SK-N-SH (cell line): ENCODE data around the gene SRXN1.

Experiments used
- EP300 ChIP-seq, 2 experiments: IDR thresholded peaks; 2 replicates each; pipeline versions ENCODE4 v1.4.0 to v1.6.1; 2012; ENCODE audit warnings: borderline replicate concordance in 1 of 2, low read depth in 1 of 2, low read length in 1 of 2
- FOXM1 ChIP-seq: IDR thresholded peaks from 2 replicates; pipeline ENCODE4 v1.4.0; 2012; ENCODE audit warnings: low read depth, mild to moderate bottlenecking
- MXI1 ChIP-seq: IDR thresholded peaks from 2 replicates; pipeline ENCODE4 v1.6.1; 2012; ENCODE audit warnings: mild to moderate bottlenecking, low read depth, low read length, improper control_type of control experiment
- NRF1 ChIP-seq: IDR thresholded peaks from 2 replicates; pipeline ENCODE4 v1.6.1; 2012; ENCODE audit warnings: low read depth, mild to moderate bottlenecking, low read length
- RCOR1 ChIP-seq: fragments of 150-350 bp; IDR thresholded peaks from 2 replicates; pipeline ENCODE4 v1.6.1; 2017; ENCODE audit warnings: antibody characterized with exemption, low read length
- SMC3 ChIP-seq: IDR thresholded peaks from 2 replicates; pipeline ENCODE4 v1.6.1; 2012; ENCODE audit warnings: low read depth, low read length, improper control_type of control experiment
- TAF1 ChIP-seq: IDR thresholded peaks from 2 replicates; pipeline ENCODE4 v1.6.1; 2012; ENCODE audit warnings: low read depth, mild to moderate bottlenecking, low read length, moderate library complexity, borderline replicate concordance
- TF ChIP-seq, protein P1 (sequence below): fragments of 200-600 bp; sonication (generic); IDR thresholded peaks from 2 replicates; pipeline ENCODE4 v1.6.1; 2017; ENCODE audit warnings: antibody characterized with exemption, mild to moderate bottlenecking, moderate library complexity
- TF ChIP-seq, protein P2 (sequence below): IDR thresholded peaks from 2 replicates; pipeline ENCODE4 v1.6.1; 2012; ENCODE audit warnings: mild to moderate bottlenecking, low read depth, low read length, moderate library complexity
- TF ChIP-seq, protein P3 (sequence below): IDR thresholded peaks from 2 replicates; pipeline ENCODE4 v1.4.0; 2012; ENCODE audit warnings: low read depth, borderline replicate concordance

- TF ChIP-seq, protein P1, sequence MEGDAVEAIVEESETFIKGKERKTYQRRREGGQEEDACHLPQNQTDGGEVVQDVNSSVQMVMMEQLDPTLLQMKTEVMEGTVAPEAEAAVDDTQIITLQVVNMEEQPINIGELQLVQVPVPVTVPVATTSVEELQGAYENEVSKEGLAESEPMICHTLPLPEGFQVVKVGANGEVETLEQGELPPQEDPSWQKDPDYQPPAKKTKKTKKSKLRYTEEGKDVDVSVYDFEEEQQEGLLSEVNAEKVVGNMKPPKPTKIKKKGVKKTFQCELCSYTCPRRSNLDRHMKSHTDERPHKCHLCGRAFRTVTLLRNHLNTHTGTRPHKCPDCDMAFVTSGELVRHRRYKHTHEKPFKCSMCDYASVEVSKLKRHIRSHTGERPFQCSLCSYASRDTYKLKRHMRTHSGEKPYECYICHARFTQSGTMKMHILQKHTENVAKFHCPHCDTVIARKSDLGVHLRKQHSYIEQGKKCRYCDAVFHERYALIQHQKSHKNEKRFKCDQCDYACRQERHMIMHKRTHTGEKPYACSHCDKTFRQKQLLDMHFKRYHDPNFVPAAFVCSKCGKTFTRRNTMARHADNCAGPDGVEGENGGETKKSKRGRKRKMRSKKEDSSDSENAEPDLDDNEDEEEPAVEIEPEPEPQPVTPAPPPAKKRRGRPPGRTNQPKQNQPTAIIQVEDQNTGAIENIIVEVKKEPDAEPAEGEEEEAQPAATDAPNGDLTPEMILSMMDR: no peak
- TF ChIP-seq, protein P2, sequence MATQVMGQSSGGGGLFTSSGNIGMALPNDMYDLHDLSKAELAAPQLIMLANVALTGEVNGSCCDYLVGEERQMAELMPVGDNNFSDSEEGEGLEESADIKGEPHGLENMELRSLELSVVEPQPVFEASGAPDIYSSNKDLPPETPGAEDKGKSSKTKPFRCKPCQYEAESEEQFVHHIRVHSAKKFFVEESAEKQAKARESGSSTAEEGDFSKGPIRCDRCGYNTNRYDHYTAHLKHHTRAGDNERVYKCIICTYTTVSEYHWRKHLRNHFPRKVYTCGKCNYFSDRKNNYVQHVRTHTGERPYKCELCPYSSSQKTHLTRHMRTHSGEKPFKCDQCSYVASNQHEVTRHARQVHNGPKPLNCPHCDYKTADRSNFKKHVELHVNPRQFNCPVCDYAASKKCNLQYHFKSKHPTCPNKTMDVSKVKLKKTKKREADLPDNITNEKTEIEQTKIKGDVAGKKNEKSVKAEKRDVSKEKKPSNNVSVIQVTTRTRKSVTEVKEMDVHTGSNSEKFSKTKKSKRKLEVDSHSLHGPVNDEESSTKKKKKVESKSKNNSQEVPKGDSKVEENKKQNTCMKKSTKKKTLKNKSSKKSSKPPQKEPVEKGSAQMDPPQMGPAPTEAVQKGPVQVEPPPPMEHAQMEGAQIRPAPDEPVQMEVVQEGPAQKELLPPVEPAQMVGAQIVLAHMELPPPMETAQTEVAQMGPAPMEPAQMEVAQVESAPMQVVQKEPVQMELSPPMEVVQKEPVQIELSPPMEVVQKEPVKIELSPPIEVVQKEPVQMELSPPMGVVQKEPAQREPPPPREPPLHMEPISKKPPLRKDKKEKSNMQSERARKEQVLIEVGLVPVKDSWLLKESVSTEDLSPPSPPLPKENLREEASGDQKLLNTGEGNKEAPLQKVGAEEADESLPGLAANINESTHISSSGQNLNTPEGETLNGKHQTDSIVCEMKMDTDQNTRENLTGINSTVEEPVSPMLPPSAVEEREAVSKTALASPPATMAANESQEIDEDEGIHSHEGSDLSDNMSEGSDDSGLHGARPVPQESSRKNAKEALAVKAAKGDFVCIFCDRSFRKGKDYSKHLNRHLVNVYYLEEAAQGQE: no peak
- no peak for TF ChIP-seq RCOR1
- TF ChIP-seq FOXM1: no peak
- TF ChIP-seq MXI1: no peak
- no peak for TF ChIP-seq EP300 (IDR thresholded peaks at IDR 0.05; ENCODE audit: borderline replicate concordance in 1 of 2, low read depth in 1 of 2, low read length in 1 of 2)
- TF ChIP-seq, protein P3, sequence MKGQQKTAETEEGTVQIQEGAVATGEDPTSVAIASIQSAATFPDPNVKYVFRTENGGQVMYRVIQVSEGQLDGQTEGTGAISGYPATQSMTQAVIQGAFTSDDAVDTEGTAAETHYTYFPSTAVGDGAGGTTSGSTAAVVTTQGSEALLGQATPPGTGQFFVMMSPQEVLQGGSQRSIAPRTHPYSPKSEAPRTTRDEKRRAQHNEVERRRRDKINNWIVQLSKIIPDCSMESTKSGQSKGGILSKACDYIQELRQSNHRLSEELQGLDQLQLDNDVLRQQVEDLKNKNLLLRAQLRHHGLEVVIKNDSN: no peak
- no peak for TF ChIP-seq NRF1
- no peak for TF ChIP-seq TAF1
- TF ChIP-seq SMC3: no peak
Measured at GRCh38 chr20:680638-681187, 27.7 kb upstream of the SRXN1 start.
